GM19240 (cell line): ENCODE results near the gene PCDH9.

Source experiments
- DNase-seq: peaks from one replicate; pipeline ENCODE4 v3.0.0; 2011; ENCODE audit warnings: low spot score; ENCODE audit not compliant: insufficient read length

The PCDH9 gene

GRCh38 chr13:66402066-66402465 is 828.1 kb downstream of the PCDH9 start:
- DNase-seq: no peak

- no peak for DNase-seq
Observed at GRCh38 chr13:66400292-66400691, 829.8 kb downstream of the PCDH9 start.

- no peak for DNase-seq
Observed at GRCh38 chr13:66399873-66400272, 830.3 kb downstream of the PCDH9 start.

- DNase-seq: no peak
Observed at GRCh38 chr13:66397133-66397532, 833.0 kb downstream of the PCDH9 start.

GRCh38 chr13:66391322-66391721 is 838.8 kb downstream of the PCDH9 start:
- no peak for DNase-seq

- no peak for DNase-seq
Observed at GRCh38 chr13:66378894-66379293, 851.2 kb downstream of the PCDH9 start.

GRCh38 chr13:66377569-66377968 is 852.6 kb downstream of the PCDH9 start:
- no peak for DNase-seq

- DNase-seq: no peak
Observed at GRCh38 chr13:66375756-66376155, 854.4 kb downstream of the PCDH9 start.

- no peak for DNase-seq
Observed at GRCh38 chr13:66369666-66370065, 860.5 kb downstream of the PCDH9 start.

GRCh38 chr13:66367356-66367755 is 862.8 kb downstream of the PCDH9 start:
- DNase-seq: no peak

- DNase-seq: no peak
Observed at GRCh38 chr13:66365101-66365500, 865.0 kb downstream of the PCDH9 start.

GRCh38 chr13:66364346-66364745 is 865.8 kb downstream of the PCDH9 start:
- DNase-seq: no peak

GRCh38 chr13:66362485-66362884 is 867.7 kb downstream of the PCDH9 start:
- DNase-seq: no peak

GRCh38 chr13:66359910-66360552 is 870.1 kb downstream of the PCDH9 start:
- DNase-seq: no peak

- DNase-seq: no peak
Observed at GRCh38 chr13:66359393-66359792, 870.7 kb downstream of the PCDH9 start.

- DNase-seq: no peak
Observed at GRCh38 chr13:66358564-66358963, 871.6 kb downstream of the PCDH9 start.

- DNase-seq: no peak
Observed at GRCh38 chr13:66357463-66357862, 872.7 kb downstream of the PCDH9 start.

GRCh38 chr13:66354879-66355751 is 875.0 kb downstream of the PCDH9 start:
- DNase-seq: no peak

GRCh38 chr13:66353664-66354063 is 876.5 kb downstream of the PCDH9 start:
- no peak for DNase-seq

- no peak for DNase-seq
Observed at GRCh38 chr13:66349966-66350365, 880.2 kb downstream of the PCDH9 start.

GRCh38 chr13:66348745-66349690 is 881.1 kb downstream of the PCDH9 start:
- no peak for DNase-seq
